HFFc6 (cell line): ENCODE results near the gene SLC2A4RG. TPM values are rescaled to one million over a fixed set of nuclear protein-coding genes. Genes with fewer than 3 reads are reported as not detected.

Experiments
- DNase-seq: peaks from one replicate; pipeline ENCODE4 v3.0.0-alpha.2; 2018
- H3K27ac Mint-ChIP-seq: 2 replicates; pipeline ENCODE4 v1.8.0; 2020; ENCODE audit warnings: mild to moderate bottlenecking, mixed read lengths
- H3K27me3 Mint-ChIP-seq: 2 replicates; pipeline ENCODE4 v1.8.0; 2021; ENCODE audit warnings: mild to moderate bottlenecking, moderate library complexity, mixed read lengths; ENCODE audit not compliant: insufficient read depth
- H3K36me3 Mint-ChIP-seq: 2 replicates; pipeline ENCODE4 v1.8.0; 2021; ENCODE audit warnings: low read depth, mixed read lengths
- H3K4me1 Mint-ChIP-seq: 2 replicates; pipeline ENCODE4 v1.8.0; 2020; ENCODE audit warnings: low read depth, mixed read lengths
- H3K4me3 Mint-ChIP-seq: 2 replicates; pipeline ENCODE4 v1.8.0; 2020; ENCODE audit warnings: mild to moderate bottlenecking, moderate library complexity, mixed read lengths
- H3K9me3 Mint-ChIP-seq: 2 replicates; pipeline ENCODE4 v1.8.0; 2020; ENCODE audit warnings: mild to moderate bottlenecking, mixed read lengths
- CTCF ChIP-seq: fragments of 200-600 bp; sonication (generic); IDR thresholded peaks from 2 replicates; pipeline ENCODE4 v1.5.0; 2021; ENCODE audit warnings: antibody characterized with exemption, mild to moderate bottlenecking
- total RNA-seq, 6 experiments: library from RNA; stranded (reverse); fragmentation: NEBNext Ultra II Directional; extraction: Animal tissue kit (Norgen Biotek cat#: 25700); gene quantifications; 2 replicates in 1 of 6; 3 replicates in 5 of 6; pipeline ENCODE4 v1.2.3, GENCODE V29; 2021

Gene SLC2A4RG
- total RNA-seq, 6 experiments from 2014 or later = 89.6 to 122 (median 102) TPM

GRCh38 chr20:63740627-63741353 lies 1.2 kb downstream of the SLC2A4RG start:
- H3K27ac Mint-ChIP-seq = peak overlapping the region; percentile 64
- H3K4me3 Mint-ChIP-seq = peak overlapping the region; percentile 79
- peaks cover 2% of the 10 kb centered on the region for H3K27me3 Mint-ChIP-seq
- peaks cover 4% of the 10 kb centered on the region; the same call in 1 of the 2 replicates for H3K36me3 Mint-ChIP-seq
- TF ChIP-seq CTCF = peak; percentile 31; the same call in 1 of the 2 replicates
- DNase-seq = peak; percentile 86
- no peaks in the 10 kb centered on the region for H3K9me3 Mint-ChIP-seq
- H3K4me1 Mint-ChIP-seq = no peaks in the 10 kb centered on the region

- TF ChIP-seq CTCF = no peak
- no peak for DNase-seq
- peak overlapping the region; percentile 64 for H3K27ac Mint-ChIP-seq
- no peaks in the 10 kb centered on the region for H3K9me3 Mint-ChIP-seq
- no peaks in the 10 kb centered on the region; the same call in none of the 2 replicates for H3K27me3 Mint-ChIP-seq
- H3K4me1 Mint-ChIP-seq = no peaks in the 10 kb centered on the region
- peaks cover 4% of the 10 kb centered on the region; the same call in 1 of the 2 replicates for H3K36me3 Mint-ChIP-seq
- H3K4me3 Mint-ChIP-seq = peak overlapping the region; percentile 79
Measured at GRCh38 chr20:63741354-63741675, 1.7 kb downstream of the SLC2A4RG start.

GRCh38 chr20:63741676-63742380 lies 2.3 kb downstream of the SLC2A4RG start:
- Mint-ChIP-seq H3K4me3 (peak overlapping the region; percentile 79), H3K4me1 (no peaks in the 10 kb centered on the region), H3K9me3 (no peaks in the 10 kb centered on the region), H3K27me3 (no peaks in the 10 kb centered on the region; the same call in 1 of the 2 replicates), H3K27ac (peak overlapping the region; percentile 64; the same call in 1 of the 2 replicates), H3K36me3 (peaks cover 4% of the 10 kb centered on the region; the same call in 1 of the 2 replicates)
- no peak for DNase-seq
- TF ChIP-seq CTCF = no peak

GRCh38 chr20:63742381-63743024 lies 2.9 kb downstream of the SLC2A4RG start:
- DNase-seq = no peak
- Mint-ChIP-seq H3K27ac (no peak overlapping the region), H3K4me1 (no peaks in the 10 kb centered on the region), H3K9me3 (no peaks in the 10 kb centered on the region), H3K36me3 (peaks cover 4% of the 10 kb centered on the region; the same call in 1 of the 2 replicates), H3K27me3 (no peaks in the 10 kb centered on the region; the same call in 1 of the 2 replicates), H3K4me3 (no peak overlapping the region)
- no peak for TF ChIP-seq CTCF

- no peak overlapping the region for H3K27ac Mint-ChIP-seq
- no peaks in the 10 kb centered on the region; the same call in 1 of the 2 replicates for H3K27me3 Mint-ChIP-seq
Measured at GRCh38 chr20:63743210-63743970, 3.8 kb downstream of the SLC2A4RG start.

More at GRCh38 chr20:63743210-63743970, 3.8 kb downstream of the SLC2A4RG start:
- peaks cover 4% of the 10 kb centered on the region; the same call in 1 of the 2 replicates for H3K36me3 Mint-ChIP-seq
- DNase-seq = no peak
- no peaks in the 10 kb centered on the region for H3K4me1 Mint-ChIP-seq
- no peaks in the 10 kb centered on the region for H3K9me3 Mint-ChIP-seq
- TF ChIP-seq CTCF = no peak
- no peak overlapping the region for H3K4me3 Mint-ChIP-seq
